Left lung (tissue), 10 donors: Measurements from ENCODE around the gene COL24A1. TPM values are rescaled to one million over a fixed set of nuclear protein-coding genes. Genes with fewer than 3 reads are reported as not detected.
"Not testable (repeated sequence)": the region's sequence is repeated elsewhere in the genome, so short reads cannot be mapped to it uniquely, and the experiment has no call there.

Experiments used
- ATAC-seq: fragments of 200-7000 bp; cut with Tn5 transposase; one replicate; pipeline ENCODE4 v1.9.1; 2020; ENCODE audit warnings: moderate library complexity
- DNase-seq, 4 donors: peaks; one replicate each; pipeline ENCODE4 v3.0.0-alpha.2; 2013 to 2020
- H3K27ac ChIP-seq, 2 donors: fragments of 200-600 bp; sonication (generic) in 1 of 2; one replicate each; pipeline versions ENCODE4 v1.5.0 to v1.8.0; 2020 to 2021
- H3K27me3 ChIP-seq, 2 donors: fragments of 200-600 bp; sonication (generic) in 1 of 2; one replicate each; pipeline versions ENCODE4 v1.5.0 to v1.8.0; 2020 to 2021
- H3K36me3 ChIP-seq, 2 donors: fragments of 200-600 bp; sonication (generic) in 1 of 2; one replicate each; pipeline versions ENCODE4 v1.5.0 to v1.8.0; 2020 to 2021
- H3K4me1 ChIP-seq, 2 donors: fragments of 200-600 bp; one replicate each; pipeline ENCODE4 v1.8.0; 2021
- H3K4me3 ChIP-seq, 2 donors: fragments of 200-600 bp; sonication (generic) in 1 of 2; one replicate each; pipeline versions ENCODE4 v1.5.0 to v1.8.0; 2020 to 2021; ENCODE audit warnings: mild to moderate bottlenecking in 1 of 2
- H3K9me3 ChIP-seq, 2 donors: fragments of 200-600 bp; sonication (generic) in 1 of 2; one replicate each; pipeline versions ENCODE4 v1.5.0 to v1.8.0; 2020 to 2021
- CTCF ChIP-seq, 2 donors: fragments of 200-600 bp; sonication (generic) in 1 of 2; IDR thresholded peaks; one replicate each; pipeline versions ENCODE4 v1.5.0 to v1.8.0; 2021; ENCODE audit warnings: antibody characterized with exemption in 2 of 2
- intact Hi-C, 2 donors: fragments of 100-400 bp; cut with DNase I; formaldehyde crosslinking; loops; one replicate each; pipeline versions ENCODE4 v1.11.2 to v1.14.2; 2022
- polyA plus RNA-seq, 6 donors: library from polyadenylated mRNA; unstranded; fragments of 120-200 nt; gene quantifications; one replicate each; pipeline ENCODE4 v1.2.1, GENCODE V29; 2013; ENCODE audit not compliant: insufficient read length in 6 of 6
- total RNA-seq, 2 donors: library from RNA; stranded (reverse); fragmentation: NEBNext Ultra II Directional; extraction: Animal tissue kit (Norgen Biotek cat#: 25700); gene quantifications; one replicate each; pipeline ENCODE4 v1.2.1, GENCODE V29; 2021
- donor health status: DM: no; HTN: yes; CAD: no.
- donor health status: DM: no; HTN: no; CAD: no.

The COL24A1 gene
- total and polyA plus RNA-seq, 8 donors, result 0.84 to 40.8 (median 29.1) TPM

DNA sequence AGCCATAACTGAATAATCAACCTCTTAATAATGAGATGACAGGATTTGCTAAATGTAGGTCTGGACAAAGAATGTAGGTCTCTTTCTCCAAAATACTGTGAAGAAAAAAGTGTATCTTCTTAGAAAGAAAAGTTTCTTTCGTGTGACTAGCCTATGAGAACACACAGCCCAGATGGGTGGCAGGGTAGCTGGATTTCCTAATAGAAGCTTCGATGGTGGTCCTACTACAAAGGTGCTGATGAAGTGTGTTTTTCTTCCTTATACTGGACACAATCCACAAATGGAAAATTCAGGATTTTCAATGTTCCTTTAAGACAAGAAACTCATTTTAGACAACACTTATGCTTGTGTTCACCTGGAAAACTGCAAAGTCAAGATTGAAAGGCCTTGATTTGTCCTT lies 358.2 kb downstream of the COL24A1 start:
- H3K27ac ChIP-seq, result no peak overlapping the region
- no peak overlapping the region for H3K4me3 ChIP-seq
- intact Hi-C loops, result no loop called here
- no peaks in the 10 kb centered on the region for H3K9me3 ChIP-seq
- H3K27me3 ChIP-seq, result no peaks in the 10 kb centered on the region
- H3K36me3 ChIP-seq, result no peaks in the 10 kb centered on the region
- TF ChIP-seq CTCF (IDR thresholded peaks at IDR 0.05), result no peak
- ATAC-seq (no peak), DNase-seq (peak in 1 of 4 donors; percentile 32)
- H3K4me1 ChIP-seq, result no peaks in the 10 kb centered on the region

- DNase-seq, H3K27me3 ChIP-seq, ATAC-seq, H3K4me3 ChIP-seq, H3K9me3 ChIP-seq, H3K36me3 ChIP-seq, H3K4me1 ChIP-seq, H3K27ac ChIP-seq, intact Hi-C loops: not testable (repeated sequence)
Measured at GRCh38 chr1:85777021-85777420, 379.6 kb downstream of the COL24A1 start.

DNA sequence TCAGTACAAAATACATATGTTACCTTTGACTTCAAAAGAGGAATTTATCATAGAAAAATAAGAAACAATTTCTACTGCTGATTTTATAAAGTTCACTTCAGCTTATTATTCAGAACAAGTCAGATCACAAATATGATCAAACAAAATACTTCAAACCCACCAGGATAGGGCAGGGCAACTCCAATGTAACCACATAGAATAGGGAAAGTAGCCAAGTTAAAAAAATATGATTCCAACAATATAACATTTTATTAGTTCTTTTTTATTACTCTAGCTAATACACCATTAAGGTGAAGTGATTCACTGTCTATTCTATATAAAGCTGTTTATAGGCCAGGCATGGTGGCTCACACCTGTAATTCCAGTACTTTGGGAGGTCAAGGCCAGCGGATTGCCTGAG lies 393.8 kb downstream of the COL24A1 start:
- no peak for TF ChIP-seq CTCF (IDR thresholded peaks at IDR 0.05)
- H3K27me3 ChIP-seq, result no peaks in the 10 kb centered on the region
- no peak overlapping the region for H3K4me3 ChIP-seq
- no peak overlapping the region for H3K27ac ChIP-seq
- intact Hi-C loops, result no loop called here
- no peaks in the 10 kb centered on the region for H3K4me1 ChIP-seq
- H3K9me3 ChIP-seq, result no peaks in the 10 kb centered on the region
- no peaks in the 10 kb centered on the region for H3K36me3 ChIP-seq
- no peak for DNase-seq
- no peak for ATAC-seq

DNA sequence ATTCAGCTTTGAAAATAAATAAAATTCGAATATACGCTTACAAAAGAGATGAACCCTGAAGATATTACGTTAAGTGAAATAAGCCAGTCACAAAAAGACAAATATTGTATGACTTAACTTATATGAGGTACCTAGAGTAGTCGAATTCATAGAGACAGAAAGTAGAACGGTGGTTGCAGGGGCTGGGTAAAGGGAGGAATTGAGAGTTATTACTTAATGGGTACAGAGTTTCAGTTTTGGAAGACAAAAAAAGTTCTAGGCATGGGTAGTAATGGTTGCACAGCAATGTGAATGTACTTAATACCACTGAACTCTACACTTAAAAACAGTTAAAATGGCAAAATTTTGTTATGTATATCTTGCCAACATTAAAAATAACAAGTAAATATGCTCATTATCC lies 399.7 kb downstream of the COL24A1 start:
- Histone ChIP-seq H3K36me3 (no peaks in the 10 kb centered on the region), H3K27me3 (no peaks in the 10 kb centered on the region), H3K4me3 (no peak overlapping the region), H3K27ac (no peak overlapping the region), H3K4me1 (no peaks in the 10 kb centered on the region), H3K9me3 (no peaks in the 10 kb centered on the region)
- intact Hi-C loops, result no loop called here
- no peak for TF ChIP-seq CTCF (IDR thresholded peaks at IDR 0.05)
- no peak for DNase-seq
- ATAC-seq, result no peak

GRCh38 chr1:85748120-85748519 lies 408.5 kb downstream of the COL24A1 start:
- Histone ChIP-seq H3K4me3 (no peak overlapping the region), H3K27ac (no peak overlapping the region), H3K9me3 (no peaks in the 10 kb centered on the region), H3K27me3 (no peaks in the 10 kb centered on the region), H3K4me1 (no peaks in the 10 kb centered on the region), H3K36me3 (no peaks in the 10 kb centered on the region)
- no peak for DNase-seq
- TF ChIP-seq CTCF (IDR thresholded peaks at IDR 0.05), result no peak
- intact Hi-C loops, result no loop called here
- no peak for ATAC-seq

DNA sequence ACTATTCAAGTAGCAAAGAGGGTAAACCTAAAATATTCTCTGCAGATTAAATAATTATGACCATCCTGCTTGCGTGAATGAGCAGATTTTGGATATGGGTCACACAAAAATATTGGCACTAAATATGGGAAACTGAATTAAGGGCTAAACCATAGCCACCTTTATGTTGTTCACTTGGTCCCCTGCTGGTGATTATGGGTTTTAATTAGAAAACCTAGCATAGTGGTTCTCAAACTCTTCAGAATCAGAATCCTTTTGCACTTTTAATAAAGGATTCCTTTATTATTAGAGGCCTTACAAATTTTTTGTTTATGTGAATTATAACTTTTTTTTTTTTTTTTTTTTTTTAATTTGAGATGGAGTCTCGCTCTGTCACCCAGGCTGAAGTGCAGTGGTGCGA lies 409.8 kb downstream of the COL24A1 start:
- Histone ChIP-seq H3K4me3 (no peak overlapping the region), H3K9me3 (no peaks in the 10 kb centered on the region), H3K27ac (no peak overlapping the region), H3K4me1 (no peaks in the 10 kb centered on the region), H3K36me3 (no peaks in the 10 kb centered on the region), H3K27me3 (no peaks in the 10 kb centered on the region)
- ATAC-seq, result no peak
- intact Hi-C loops, result no loop called here
- no peak for TF ChIP-seq CTCF (IDR thresholded peaks at IDR 0.05)
- no peak for DNase-seq
